GM12878 (cell line): ENCODE results near the gene SLC22A4. TPM values are rescaled to one million over a fixed set of nuclear protein-coding genes. Genes with fewer than 3 reads are reported as not detected.

Experiments
- ATAC-seq: fragments of 200-7000 bp; cut with Tn5 transposase; 3 replicates; pipeline ENCODE4 v1.9.1; 2020; ENCODE audit warnings: mild to moderate bottlenecking, moderate library complexity
- BruUV-seq: library from RNA; stranded (reverse); fragments of 400-500 nt; replicated peaks from 2 replicates; lab custom pipeline; 2021; lab: Mats Ljungman, UMichigan
- CTCF ChIA-PET: fragments of 300-600 bp; sonication (Branson Sonifier 250); formaldehyde crosslinking; extraction: SDS; loops from one replicate; lab custom pipeline; 2021; ENCODE audit warnings: inconsistent platforms; lab: Yijun Ruan, JAX
- POLR2A ChIA-PET: fragments of 350-600 bp; formaldehyde crosslinking; extraction: SDS; loops from one replicate; lab custom pipeline; 2021; ENCODE audit warnings: inconsistent platforms; lab: Charles Lee
- RAD21 ChIA-PET: fragments of 300-600 bp; sonication (Branson Sonifier 250); formaldehyde crosslinking; loops from one replicate; lab custom pipeline; 2023; ENCODE audit warnings: antibody characterized with exemption; ENCODE audit not compliant: unreplicated experiment; lab: Charles Lee
- SMC1A ChIA-PET: fragments of 300-600 bp; sonication (Branson Sonifier 250); formaldehyde crosslinking; loops from one replicate; lab custom pipeline; 2023; ENCODE audit not compliant: unreplicated experiment, uncharacterized antibody; lab: Charles Lee
- DNase-seq: peaks from one replicate; pipeline ENCODE4 v3.0.0-alpha.2; 2011; ENCODE audit warnings: low read depth, low spot score
- FAIRE-seq: peaks from 3 replicates; lab custom pipeline; 2011; peaks lifted over from hg19 to GRCh38; lab: Jason Lieb, UNC
- H2AFZ ChIP-seq: 2 replicates; pipeline ENCODE4 v1.6.0; 2011; ENCODE audit warnings: low read depth, low read length, control low read depth; ENCODE audit not compliant: control insufficient read depth
- H3K27ac ChIP-seq: 2 replicates; pipeline ENCODE4 v1.5.1; 2011; ENCODE audit warnings: control low read depth; ENCODE audit not compliant: control insufficient read depth, insufficient read depth
- H3K27me3 ChIP-seq, 2 experiments: replicated peaks in 1 of 2; 2 replicates each; pipeline versions ENCODE4 v1.6.0 to v1.6.1; 2011; ENCODE audit warnings: low read length in 1 of 2; ENCODE audit not compliant: control insufficient read depth in 2 of 2, insufficient read depth in 2 of 2
- H3K36me3 ChIP-seq, 2 experiments: 2 replicates each; pipeline ENCODE4 v1.5.1; 2011; ENCODE audit warnings: low read length in 1 of 2; ENCODE audit not compliant: control insufficient read depth in 2 of 2, insufficient read depth in 2 of 2
- H3K4me1 ChIP-seq: 2 replicates; pipeline ENCODE4 v1.6.1; 2011; ENCODE audit warnings: mild to moderate bottlenecking, low read length, moderate library complexity, mixed read lengths; ENCODE audit not compliant: control insufficient read depth, insufficient read depth
- H3K4me2 ChIP-seq: 2 replicates; pipeline ENCODE4 v1.6.0; 2011; ENCODE audit warnings: control low read depth; ENCODE audit not compliant: control insufficient read depth, insufficient read depth
- H3K4me3 ChIP-seq: fragments of 200-600 bp; sonication (generic); 2 replicates; pipeline ENCODE4 v1.5.1; 2016
- H3K79me2 ChIP-seq: 2 replicates; pipeline ENCODE4 v1.6.0; 2011; ENCODE audit warnings: low read length; ENCODE audit not compliant: control insufficient read depth, insufficient read depth
- H3K9ac ChIP-seq: 2 replicates; pipeline ENCODE4 v1.8.0; 2011; ENCODE audit warnings: low read length, control low read depth, mixed read lengths; ENCODE audit not compliant: control insufficient read depth, insufficient read depth
- H3K9me3 ChIP-seq: replicated peaks from 3 replicates; pipeline ENCODE4 v1.5.1; 2011; ENCODE audit warnings: mild to moderate bottlenecking, low read length; ENCODE audit not compliant: control insufficient read depth, insufficient read depth
- H4K20me1 ChIP-seq: 2 replicates; pipeline ENCODE4 v1.6.0; 2011; ENCODE audit not compliant: control insufficient read depth, insufficient read depth
- BHLHE40 ChIP-seq, 2 experiments: fragments of 450-650 bp in 1 of 2; IDR thresholded peaks; 2 replicates each; pipeline ENCODE4 v1.6.1; 2011 to 2017; ENCODE audit warnings: low read depth in 2 of 2, borderline replicate concordance in 1 of 2, improper control_type of control experiment in 1 of 2, low read length in 1 of 2, mild to moderate bottlenecking in 1 of 2
- CBX5 ChIP-seq: sonication (generic); IDR thresholded peaks from 2 replicates; pipeline ENCODE4 v1.6.1; 2016; ENCODE audit warnings: low read depth, moderate library complexity, mild to moderate bottlenecking, inconsistent platforms
- CTCF ChIP-seq, 3 experiments: IDR thresholded peaks in 2 of 3; conservative IDR thresholded peaks in 1 of 3; 2 replicates each; pipeline ENCODE4 v1.5.1; 2011; ENCODE audit warnings: low read depth in 3 of 3, low read length in 3 of 3, mild to moderate bottlenecking in 3 of 3, control low read depth in 2 of 3, moderate library complexity in 2 of 3, inconsistent platforms in 1 of 3, mixed read lengths in 1 of 3; ENCODE audit not compliant: control insufficient read depth in 2 of 3, insufficient read depth in 1 of 3; ENCODE audit errors: extremely low read depth in 1 of 3
- GATAD2B ChIP-seq: fragments of 450-650 bp; conservative IDR thresholded peaks from 2 replicates; pipeline ENCODE4 v1.6.1; 2017; ENCODE audit warnings: low read depth, mild to moderate bottlenecking, moderate library complexity
- IKZF1 ChIP-seq: fragments of 450-650 bp; conservative IDR thresholded peaks from 2 replicates; pipeline ENCODE4 v1.6.1; 2017; ENCODE audit warnings: antibody characterized with exemption, mild to moderate bottlenecking
- LARP7 ChIP-seq: fragments of 450-650 bp; IDR thresholded peaks from 2 replicates; pipeline ENCODE4 v1.6.1; 2017; ENCODE audit warnings: mild to moderate bottlenecking
- NR2F1 ChIP-seq: fragments of 450-650 bp; conservative IDR thresholded peaks from 2 replicates; pipeline ENCODE4 v1.6.1; 2017; ENCODE audit warnings: mild to moderate bottlenecking
- RAD21 ChIP-seq: IDR thresholded peaks from 2 replicates; pipeline ENCODE4 v1.6.1; 2011; ENCODE audit warnings: mild to moderate bottlenecking, low read depth, low read length, moderate library complexity; ENCODE audit not compliant: insufficient read depth
- RFX5 ChIP-seq: IDR thresholded peaks from 2 replicates; pipeline ENCODE4 v1.6.1; 2011; ENCODE audit warnings: low read depth, low read length, improper control_type of control experiment
- RUNX3 ChIP-seq: IDR thresholded peaks from 2 replicates; pipeline ENCODE4 v1.6.1; 2012; ENCODE audit warnings: low read length, inconsistent platforms
- SMC3 ChIP-seq: IDR thresholded peaks from 2 replicates; pipeline ENCODE4 v1.6.1; 2011; ENCODE audit warnings: low read length, improper control_type of control experiment, borderline replicate concordance
- TCF7 ChIP-seq: IDR thresholded peaks from 2 replicates; pipeline ENCODE4 v1.6.1; 2014; ENCODE audit warnings: antibody characterized with exemption, borderline replicate concordance
- WRNIP1 ChIP-seq: IDR thresholded peaks from 2 replicates; pipeline ENCODE4 v1.6.1; 2011; ENCODE audit warnings: low read depth, low read length, improper control_type of control experiment, borderline replicate concordance
- YY1 ChIP-seq: IDR thresholded peaks from 2 replicates; pipeline ENCODE4 v1.6.1; 2011; ENCODE audit warnings: low read depth, mild to moderate bottlenecking, low read length
- WGBS: methylation state at CpG from one replicate; pipeline ENCODE4 v1.1.6; 2016; ENCODE audit warnings: low lambda C conversion rate; ENCODE audit not compliant: insufficient replicate concordance, insufficient coverage; ENCODE audit errors: missing lambda C conversion rate; 5-methylcytosine and 5-hydroxymethylcytosine counted together
- in situ Hi-C: fragments of 300-500 bp; cut with MboI; formaldehyde crosslinking; loops from 9 replicates; pipeline ENCODE4 v1.14.3; 2018; ENCODE audit warnings: mixed read lengths
- intact Hi-C: fragments of 100-400 bp; cut with micrococcal nuclease; formaldehyde crosslinking; loops from one replicate; pipeline ENCODE4 v1.14.2; 2022; ENCODE audit not compliant: unreplicated experiment
- polyA plus RNA-seq, 11 experiments: library from polyadenylated mRNA; depleted of rRNA in 4 of 11; unstranded in 6 of 11; stranded (reverse) in 5 of 11; fragments of >200 nt; fragmentation: Nextera tagmentation in 4 of 11; fragmentation: Illumina TruSeq in 1 of 11; extraction: Ambion mirVana in 4 of 11; extraction: Trizol in 1 of 11; gene quantifications; 1 replicate in 1 of 11; 2 replicates in 10 of 11; pipeline versions ENCODE4 v1.2.1 to v1.2.3, GENCODE V29; 2011 to 2016; ENCODE audit warnings: inconsistent platforms in 2 of 11, missing spikeins in 2 of 11, low read depth in 1 of 11
- total RNA-seq, 4 experiments: library from RNA; depleted of rRNA in 3 of 4; stranded (reverse); fragments of >200 nt in 3 of 4; fragmentation: Illumina TruSeq in 1 of 4; extraction: Trizol in 1 of 4; gene quantifications; 2 replicates each; pipeline versions ENCODE4 v1.2.1 to v1.2.3, GENCODE V29; 2013 to 2021

The SLC22A4 gene
- total and polyA plus RNA-seq, 10 of the 15 experiments (the other 5 are each of a cell fraction or from before 2014, with no cell fraction given), result 0.04 to 0.61 (median 0.10) TPM; not detected in 2

DNA sequence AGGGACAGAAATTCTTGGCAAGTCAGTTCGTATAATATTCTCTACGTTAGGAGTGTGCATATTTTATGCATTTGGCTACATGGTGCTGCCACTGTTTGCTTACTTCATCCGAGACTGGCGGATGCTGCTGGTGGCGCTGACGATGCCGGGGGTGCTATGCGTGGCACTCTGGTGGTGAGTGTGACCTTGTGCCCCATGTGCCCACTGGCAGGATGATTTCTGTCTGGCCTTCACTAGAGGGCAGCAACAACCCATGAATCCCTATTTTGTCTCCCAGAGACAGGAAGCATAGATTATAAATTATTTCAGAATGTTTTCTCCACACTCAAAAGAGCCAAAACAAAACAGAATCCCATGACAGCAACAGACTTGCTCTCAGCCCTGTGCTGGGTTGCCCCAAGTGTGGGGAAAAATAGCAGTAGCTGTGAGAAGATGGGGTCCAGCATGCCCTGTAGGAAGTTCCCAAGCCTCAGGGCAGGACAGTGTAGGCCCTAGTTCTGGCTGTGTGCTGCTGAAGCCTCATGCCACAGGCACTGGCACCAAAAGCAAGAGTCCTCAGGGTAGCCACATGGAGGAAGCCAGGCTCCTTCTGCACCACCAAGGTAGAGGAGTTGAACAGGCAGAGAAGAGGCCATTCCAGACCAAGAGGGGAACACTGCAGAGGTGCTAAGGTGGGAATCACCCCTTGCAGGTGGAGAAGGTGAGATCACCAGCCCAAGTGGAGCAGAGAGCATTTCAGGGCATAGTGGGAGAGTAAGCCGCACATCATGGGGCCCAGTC is 91.3 kb downstream of the SLC22A4 start:
- Histone ChIP-seq H3K4me1 (peaks cover 20% of the 10 kb centered on the region), H3K36me3 (no peaks in the 10 kb centered on the region; a peak in 1 of 4 replicates), H3K9me3 (no peaks in the 10 kb centered on the region), H2AFZ (peak overlapping the region; percentile 63), H4K20me1 (no peaks in the 10 kb centered on the region), H3K79me2 (no peaks in the 10 kb centered on the region), H3K9ac (no peak overlapping the region), H3K4me3 (no peak overlapping the region), H3K4me2 (no peak overlapping the region), H3K27me3 (no peaks in the 10 kb centered on the region), H3K27ac (0 out of 2 replicates have a peak overlapping the region, but pooled peaks have one; percentile 8)
- 29% methylated on average over 9 of the region's 9 CpGs for WGBS
- in situ Hi-C loops, result loop anchor here (5.0 to 10.0 kb wide), 3 partner anchors 109 to 497 kb away; partner anchors contain the start of gene IRF1
- peak; percentile 39 for DNase-seq
- ChIA-PET SMC1A (interaction anchor here (1.0 to 16.0 kb wide), 13 partner anchors 9 to 438 kb away, joined by 3 to 340 read pairs (median 9); partner anchors contain the start of gene IRF1), CTCF (interaction anchor here (0.6 to 22.4 kb wide), 28 partner anchors 10 to 522 kb away, joined by 3 to 481 read pairs (median 6); partner anchors contain the start of gene IRF1), POLR2A (interaction anchor here (1.0 to 3.7 kb wide), 3 partner anchors 21 to 113 kb away, joined by 6 to 15 read pairs (median 6); partner anchors contain the start of gene IRF1), RAD21 (interaction anchor here (0.8 to 7.3 kb wide), 15 partner anchors 10 to 498 kb away, joined by 3 to 279 read pairs (median 10); partner anchors contain the start of genes IRF1, SLC22A4 and SLC22A5)
- TF ChIP-seq TCF7 (no peak), YY1 (peak; percentile 50; the same call in 1 of the 2 replicates), GATAD2B (peak; percentile 37; the same call in 1 of the 2 replicates), IKZF1 (peak; percentile 23; the same call in 1 of the 2 replicates), RUNX3 (0 out of 2 replicates have a peak, but pooled peaks have one; percentile 4), NR2F1 (peak; percentile 91), RFX5 (no peak), SMC3 (peak; percentile 67), BHLHE40 (IDR thresholded peaks at IDR 0.05; ENCODE audit: borderline replicate concordance in 1 of 2, low read depth in 2 of 2, low read length in 1 of 2) (peak in 1 of 2 experiments; percentile 10; a peak in 1 of 4 replicates), CTCF (IDR thresholded peaks at IDR 0.05 in 2 of 3, conservative IDR thresholded peaks at IDR 0.05 in 1 of 3; ENCODE audit: control insufficient read depth in 2 of 3, extremely low read depth in 1 of 3, insufficient read depth in 1 of 3, low read depth in 3 of 3, low read length in 3 of 3) (peak; percentile 65 to 84 (median 76)), RAD21 (peak; percentile 81), CBX5 (no peak), WRNIP1 (no peak), LARP7 (0 out of 2 replicates have a peak, but pooled peaks have one; percentile 18)
- no TSS peak for BruUV-seq
- ATAC-seq, result peak; percentile 75
- peak; percentile 61 for FAIRE-seq
- intact Hi-C loops, result loop anchor here (1.0 to 10.0 kb wide), 8 partner anchors 25 to 498 kb away; no protein-coding TSS in a partner anchor
